ENCODE data around the gene SNTB2. TPM values are rescaled to one million over a fixed set of nuclear protein-coding genes. Genes with fewer than 3 reads are reported as not detected.

Gene SNTB2
- total and polyA plus RNA-seq, 9 of the 15 experiments (the other 6 are each of a cell fraction or from before 2014, with no cell fraction given): 1.2 to 13.7 (median 5.7) TPM

GRCh38 chr16:69339289-69340094 lies 152.5 kb downstream of the SNTB2 start, which contains the start of the genes COG8 and NIP7 (continued):
- TF ChIP-seq RBM25 (IDR thresholded peaks at IDR 0.05; ENCODE audit: low read depth, low read length, severe bottlenecking): no peak
- no peak for TF ChIP-seq ZNF589 (CRISPR knock-in tag; IDR thresholded peaks at IDR 0.05; ENCODE audit: low read depth)
- TF ChIP-seq NFRKB (IDR thresholded peaks at IDR 0.05; ENCODE audit: low read depth): peak; percentile 97
- TF ChIP-seq HOXB6 (CRISPR knock-in tag; IDR thresholded peaks at IDR 0.05; ENCODE audit: borderline replicate concordance): no peak
- no peak; a peak in 1 of 4 replicates for TF ChIP-seq ETV6 (IDR thresholded peaks at IDR 0.05; ENCODE audit: borderline replicate concordance in 1 of 2, low read depth in 2 of 2, low read length in 1 of 2)
- no peak for TF ChIP-seq ETV6 (CRISPR knock-in tag; IDR thresholded peaks at IDR 0.05; ENCODE audit: borderline replicate concordance)
- peak; percentile 34 to 64 for TF ChIP-seq E2F6 (IDR thresholded peaks at IDR 0.05; ENCODE audit: borderline replicate concordance in 1 of 2, extremely low read depth in 1 of 2, insufficient read depth in 1 of 2, insufficient read length in 1 of 2, low read depth in 1 of 2, low read length in 1 of 2, poor library complexity in 1 of 2, severe bottlenecking in 1 of 2)
- peak; percentile 84 to 96 (median 96); a peak in 5 of 6 replicates for TF ChIP-seq ZBTB11 (CRISPR knock-in tag; IDR thresholded peaks at IDR 0.05)
- 0 out of 2 replicates have a peak, but pooled peaks have one; percentile 52 for TF ChIP-seq BRD4 (IDR thresholded peaks at IDR 0.05)
- TF ChIP-seq RFX7 (CRISPR knock-in tag; IDR thresholded peaks at IDR 0.05): no peak
- TF ChIP-seq KDM2B (CRISPR knock-in tag; IDR thresholded peaks at IDR 0.05): no peak
- no peak for TF ChIP-seq PTTG1 (tag; IDR thresholded peaks at IDR 0.05; ENCODE audit: low read depth)
- no peak for TF ChIP-seq KHSRP (IDR thresholded peaks at IDR 0.05)
- peak; percentile 97 for TF ChIP-seq TAF9B (IDR thresholded peaks at IDR 0.05; ENCODE audit: partially characterized antibody)
- TF ChIP-seq NBN (IDR thresholded peaks at IDR 0.05; ENCODE audit: low read depth): peak; percentile 58; the same call in 1 of the 2 replicates
- no peak for TF ChIP-seq ZNF699 (CRISPR knock-in tag; IDR thresholded peaks at IDR 0.05; ENCODE audit: insufficient replicate concordance)
- TF ChIP-seq KLF13 (tag; IDR thresholded peaks at IDR 0.05; ENCODE audit: borderline replicate concordance, low read depth): no peak
- TF ChIP-seq SMAD3 (CRISPR knock-in tag; conservative IDR thresholded peaks at IDR 0.05): no peak
- TF ChIP-seq SUPT5H (IDR thresholded peaks at IDR 0.05): peak; percentile 93
- peak; percentile 54 for TF ChIP-seq ZNF511 (CRISPR knock-in tag; IDR thresholded peaks at IDR 0.05)
- peak; percentile 98 for TF ChIP-seq EP400 (IDR thresholded peaks at IDR 0.05)
- no peak for TF ChIP-seq FOXA1 (IDR thresholded peaks at IDR 0.05; ENCODE audit: borderline replicate concordance)
- no peak for TF ChIP-seq MCM3 (IDR thresholded peaks at IDR 0.05)
- no peak for TF ChIP-seq DMBX1 (CRISPR knock-in tag; IDR thresholded peaks at IDR 0.05; ENCODE audit: borderline replicate concordance)

Data from K562 (cell line).